PC-9 (cell line): Measurements from ENCODE around the gene OR2H1.

Experiments used
- CTCF ChIP-seq: fragments of 200-600 bp; sonication (generic); conservative IDR thresholded peaks from 2 replicates; pipeline ENCODE4 v1.6.1; 2017; ENCODE audit warnings: mixed run types, antibody characterized with exemption, mild to moderate bottlenecking, moderate library complexity
- EZH2 ChIP-seq: fragments of 200-600 bp; sonication (generic); IDR thresholded peaks from 2 replicates; pipeline ENCODE4 v1.8.0; 2017; ENCODE audit warnings: antibody characterized with exemption, low read depth

GRCh38 chr6:29439006-29439405 lies 17.9 kb upstream of the OR2H1 start, which contains the start of gene OR10C1:
- no peak for TF ChIP-seq CTCF
- TF ChIP-seq EZH2, result no peak
